ENCODE measurements around the gene RPGRIP1L. TPM values are rescaled to one million over a fixed set of nuclear protein-coding genes. Genes with fewer than 3 reads are reported as not detected.

The RPGRIP1L gene
- total RNA-seq (2021) (9.8 to 11.7 TPM (median 10.9 TPM) in 3 replicates), Bru-seq, nascent RNA (percentile 63 among the genes with signal in this experiment)
- long read RNA-seq, experiment 1, full-length matches to known transcripts, result 25 of 40 reads
- long read RNA-seq, experiment 1, partial matches to known transcripts, result 7 of 40 reads
- long read RNA-seq, experiment 1, other reads (novel, unspliced or antisense), result 8 of 40 reads
- long read RNA-seq, experiment 2, partial matches to known transcripts, result 9 of 19 reads
- long read RNA-seq, experiment 2, other reads (novel, unspliced or antisense), result 6 of 19 reads
- long read RNA-seq, experiment 3, partial matches to known transcripts, result 3 of 5 reads
- long read RNA-seq, experiment 3, other reads (novel, unspliced or antisense), result 2 of 5 reads

DNA sequence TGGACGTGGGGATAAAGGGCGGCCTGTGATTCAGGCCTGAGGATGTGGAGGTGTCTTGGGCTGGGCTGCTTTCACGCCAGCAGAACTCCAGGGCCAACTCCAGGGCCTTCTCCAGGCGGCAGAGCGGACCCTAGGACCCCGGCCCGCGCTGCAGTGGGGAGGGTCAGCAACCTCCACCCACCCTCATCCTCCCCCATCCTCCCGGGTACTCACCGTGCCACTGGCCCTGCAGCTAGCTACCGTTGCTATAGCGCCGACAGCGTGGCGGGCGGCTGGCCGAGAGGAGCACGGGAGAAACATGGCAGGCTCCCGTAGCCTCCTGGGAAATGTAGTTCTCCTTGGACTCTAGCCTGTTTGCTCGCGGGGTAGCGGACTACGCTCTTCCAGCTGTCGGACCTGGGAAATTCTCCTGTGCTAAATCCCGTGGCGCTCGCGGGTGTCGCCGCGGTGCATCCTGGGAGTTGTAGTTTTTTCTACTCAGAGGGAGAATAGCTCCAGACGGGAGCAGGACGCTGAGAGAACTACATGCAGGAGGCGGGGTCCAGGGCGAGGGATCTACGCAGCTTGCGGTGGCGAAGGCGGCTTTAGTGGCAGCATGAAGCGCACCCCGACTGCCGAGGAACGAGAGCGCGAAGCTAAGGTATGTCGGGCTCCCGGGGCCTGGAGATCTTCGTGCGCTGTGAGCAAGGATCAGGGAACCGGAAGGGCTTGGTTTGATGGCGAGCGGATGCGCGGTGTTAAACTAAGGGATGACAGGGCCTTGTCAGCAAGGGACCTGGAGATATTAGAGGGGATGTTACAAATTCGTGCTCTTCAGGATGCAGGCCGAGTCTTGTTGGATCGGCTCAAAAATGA lies at the start of gene RPGRIP1L, which contains the start of gene FTO:
Gene RPGRIP1L, minus strand, starts transcription at position 270 of the 855 bp plus-strand sequence. CDS start 3,136 bp downstream, outside the sequence.
Gene FTO, plus strand, starts transcription at position 567 of the 855 bp plus-strand sequence.
- Mint-ChIP-seq H3K4me3 (peak within 1 kb of the TSS; percentile 99), H3K4me1 (peaks cover 14% of the 10 kb centered on the region), H3K9me3 (no peaks in the 10 kb centered on the region), H3K36me3 (peaks cover 9% of the 10 kb centered on the region), H3K27me3 (ENCODE audit: low read depth) (no peaks in the 10 kb centered on the region), H3K27ac (peak within 1 kb of the TSS; percentile 95)
- DNase-seq (ENCODE audit: low spot score) (peak; percentile 100), ATAC-seq (peak; percentile 98)
- ChIA-PET CTCF (interaction anchor here (0.6 to 1.9 kb wide), 9 partner anchors 9 to 193 kb away, joined by 3 to 15 read pairs (median 4); no protein-coding TSS in a partner anchor), POLR2A (no interaction called here)
- TF ChIP-seq, protein P1, sequence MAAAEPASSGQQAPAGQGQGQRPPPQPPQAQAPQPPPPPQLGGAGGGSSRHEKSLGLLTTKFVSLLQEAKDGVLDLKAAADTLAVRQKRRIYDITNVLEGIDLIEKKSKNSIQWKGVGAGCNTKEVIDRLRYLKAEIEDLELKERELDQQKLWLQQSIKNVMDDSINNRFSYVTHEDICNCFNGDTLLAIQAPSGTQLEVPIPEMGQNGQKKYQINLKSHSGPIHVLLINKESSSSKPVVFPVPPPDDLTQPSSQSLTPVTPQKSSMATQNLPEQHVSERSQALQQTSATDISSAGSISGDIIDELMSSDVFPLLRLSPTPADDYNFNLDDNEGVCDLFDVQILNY (CRISPR knock-in tag; IDR thresholded peaks at IDR 0.05), result peak; percentile 51; the same call in 1 of the 2 replicates
- TF ChIP-seq CREM (CRISPR knock-in tag; IDR thresholded peaks at IDR 0.05) (peak; percentile 82), GTF2I (CRISPR knock-in tag; conservative IDR thresholded peaks at IDR 0.05) (no peak), HMGXB4 (CRISPR knock-in tag; IDR thresholded peaks at IDR 0.05) (no peak), FOXP4 (CRISPR knock-in tag; IDR thresholded peaks at IDR 0.05) (no peak), GABPB1 (CRISPR knock-in tag; IDR thresholded peaks at IDR 0.05) (peak; percentile 49), AFF4 (CRISPR knock-in tag; IDR thresholded peaks at IDR 0.05; ENCODE audit: borderline replicate concordance) (no peak), ATF1 (CRISPR knock-in tag; IDR thresholded peaks at IDR 0.05) (no peak), FOXJ3 (CRISPR knock-in tag; IDR thresholded peaks at IDR 0.05; ENCODE audit: borderline replicate concordance) (no peak), NR3C1 (CRISPR knock-in tag; conservative IDR thresholded peaks at IDR 0.05; ENCODE audit: low read depth) (no peak), ATF3 (CRISPR knock-in tag; conservative IDR thresholded peaks at IDR 0.05) (no peak), IRF2 (CRISPR knock-in tag; IDR thresholded peaks at IDR 0.05; ENCODE audit: borderline replicate concordance, low read depth) (no peak), E2F4 (CRISPR knock-in tag; IDR thresholded peaks at IDR 0.05; ENCODE audit: borderline replicate concordance, low read depth) (no peak), ZNF532 (CRISPR knock-in tag; IDR thresholded peaks at IDR 0.05; ENCODE audit: borderline replicate concordance) (no peak), ZNF512 (CRISPR knock-in tag; IDR thresholded peaks at IDR 0.05; ENCODE audit: borderline replicate concordance) (no peak), ETV6 (CRISPR knock-in tag; IDR thresholded peaks at IDR 0.05) (0 out of 2 replicates have a peak, but pooled peaks have one; percentile 3)
- TF ChIP-seq, protein P2, sequence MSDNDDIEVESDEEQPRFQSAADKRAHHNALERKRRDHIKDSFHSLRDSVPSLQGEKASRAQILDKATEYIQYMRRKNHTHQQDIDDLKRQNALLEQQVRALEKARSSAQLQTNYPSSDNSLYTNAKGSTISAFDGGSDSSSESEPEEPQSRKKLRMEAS (CRISPR knock-in tag; IDR thresholded peaks at IDR 0.05), result peak; percentile 85

Measured in WTC11 (cell line).